HFFc6 (cell line): Measurements from ENCODE around the gene CLN5. TPM values are rescaled to one million over a fixed set of nuclear protein-coding genes. Genes with fewer than 3 reads are reported as not detected.
A peak's percentile ranks its signal among the peaks of the same experiment; 100 is the strongest.

ENCODE experiments used
- DNase-seq: peaks from one replicate; pipeline ENCODE4 v3.0.0-alpha.2; 2018
- H3K27ac Mint-ChIP-seq: 2 replicates; pipeline ENCODE4 v1.8.0; 2020; ENCODE audit warnings: mild to moderate bottlenecking, mixed read lengths
- H3K27me3 Mint-ChIP-seq: 2 replicates; pipeline ENCODE4 v1.8.0; 2021; ENCODE audit warnings: mild to moderate bottlenecking, moderate library complexity, mixed read lengths; ENCODE audit not compliant: insufficient read depth
- H3K36me3 Mint-ChIP-seq: 2 replicates; pipeline ENCODE4 v1.8.0; 2021; ENCODE audit warnings: low read depth, mixed read lengths
- H3K4me1 Mint-ChIP-seq: 2 replicates; pipeline ENCODE4 v1.8.0; 2020; ENCODE audit warnings: low read depth, mixed read lengths
- H3K4me3 Mint-ChIP-seq: 2 replicates; pipeline ENCODE4 v1.8.0; 2020; ENCODE audit warnings: mild to moderate bottlenecking, moderate library complexity, mixed read lengths
- H3K9me3 Mint-ChIP-seq: 2 replicates; pipeline ENCODE4 v1.8.0; 2020; ENCODE audit warnings: mild to moderate bottlenecking, mixed read lengths
- CTCF ChIP-seq: fragments of 200-600 bp; sonication (generic); IDR thresholded peaks from 2 replicates; pipeline ENCODE4 v1.5.0; 2021; ENCODE audit warnings: antibody characterized with exemption, mild to moderate bottlenecking
- total RNA-seq, 6 experiments: library from RNA; stranded (reverse); fragmentation: NEBNext Ultra II Directional; extraction: Animal tissue kit (Norgen Biotek cat#: 25700); gene quantifications; 2 replicates in 1 of 6; 3 replicates in 5 of 6; pipeline ENCODE4 v1.2.3, GENCODE V29; 2021

CLN5 gene
- total RNA-seq, 6 experiments from 2014 or later: 28.4 to 35.1 (median 29.8) TPM

DNA sequence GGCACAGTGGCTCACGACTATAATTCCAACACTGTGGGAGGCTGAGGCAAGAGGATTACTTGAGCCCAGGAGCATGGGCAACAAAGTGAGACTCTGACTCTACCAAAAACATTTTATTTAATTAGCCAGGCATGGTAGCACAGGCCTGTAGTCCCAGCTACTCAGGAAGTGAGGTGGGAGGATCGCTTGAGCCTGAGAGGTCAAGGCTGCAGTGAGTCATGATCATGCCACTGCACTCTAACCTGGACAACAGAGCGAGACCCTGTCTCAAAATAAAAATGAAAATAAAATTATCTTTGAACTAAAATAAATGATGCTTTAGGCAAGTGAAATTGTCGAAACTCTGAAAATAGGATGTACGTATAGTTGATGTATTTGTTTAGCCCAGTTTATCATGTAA, 8.2 kb upstream of the CLN5 start:
- TF ChIP-seq CTCF: no peak
- H3K4me1 Mint-ChIP-seq: no peaks in the 10 kb centered on the region
- no peak for DNase-seq
- H3K36me3 Mint-ChIP-seq: no peaks in the 10 kb centered on the region
- no peak overlapping the region for H3K4me3 Mint-ChIP-seq
- H3K27me3 Mint-ChIP-seq: peaks cover 30% of the 10 kb centered on the region
- no peaks in the 10 kb centered on the region for H3K9me3 Mint-ChIP-seq
- no peak overlapping the region for H3K27ac Mint-ChIP-seq

GRCh38 chr13:76991432-76991795, 467 bp upstream of the CLN5 start:
- H3K27me3 Mint-ChIP-seq: peaks cover 8% of the 10 kb centered on the region
- H3K36me3 Mint-ChIP-seq: peaks cover 7% of the 10 kb centered on the region
- H3K27ac Mint-ChIP-seq: peak overlapping the region; percentile 97
- H3K4me3 Mint-ChIP-seq: peak overlapping the region; percentile 97
- no peak for DNase-seq
- TF ChIP-seq CTCF: no peak
- peaks cover 38% of the 10 kb centered on the region for H3K4me1 Mint-ChIP-seq
- H3K9me3 Mint-ChIP-seq: no peaks in the 10 kb centered on the region

DNA sequence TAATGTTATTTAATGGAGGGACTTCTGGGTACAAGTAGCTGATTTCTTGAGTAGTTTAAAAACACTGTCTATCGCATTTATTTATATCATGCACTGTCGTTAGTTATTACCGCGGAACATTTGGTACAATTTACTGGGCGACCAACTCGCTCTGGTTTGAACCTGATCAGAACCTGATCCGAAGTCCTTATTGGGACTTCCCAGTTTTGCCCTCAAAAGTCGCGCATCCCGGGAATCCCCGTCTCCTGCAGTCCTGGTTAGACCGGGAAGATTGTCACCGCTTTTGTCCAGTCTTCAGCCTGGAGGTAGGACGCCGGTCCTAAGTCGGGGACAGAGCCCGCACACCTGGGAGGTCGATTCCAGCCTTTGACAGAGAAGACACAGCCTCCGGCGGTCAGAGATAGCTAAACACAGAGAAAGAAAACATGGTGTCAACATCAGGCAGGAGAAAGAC, 694 bp downstream of the CLN5 start:
- Mint-ChIP-seq H3K4me3 (peak overlapping the region; percentile 97), H3K4me1 (peaks cover 38% of the 10 kb centered on the region), H3K27me3 (peaks cover 5% of the 10 kb centered on the region), H3K9me3 (no peaks in the 10 kb centered on the region), H3K27ac (peak overlapping the region; percentile 97), H3K36me3 (peaks cover 12% of the 10 kb centered on the region)
- no peak for TF ChIP-seq CTCF
- DNase-seq: peak; percentile 34

GRCh38 chr13:76993021-76993420, 1.1 kb downstream of the CLN5 start:
- H3K9me3 Mint-ChIP-seq: no peaks in the 10 kb centered on the region
- peak; percentile 37 for DNase-seq
- peak overlapping the region; percentile 97 for H3K27ac Mint-ChIP-seq
- H3K4me1 Mint-ChIP-seq: peaks cover 38% of the 10 kb centered on the region
- H3K27me3 Mint-ChIP-seq: peaks cover 3% of the 10 kb centered on the region
- H3K36me3 Mint-ChIP-seq: peaks cover 12% of the 10 kb centered on the region
- H3K4me3 Mint-ChIP-seq: peak overlapping the region; percentile 97
- no peak for TF ChIP-seq CTCF

GRCh38 chr13:76993473-76993872, 1.6 kb downstream of the CLN5 start:
- H3K4me3 Mint-ChIP-seq: peak overlapping the region; percentile 97
- DNase-seq: no peak
- H3K27me3 Mint-ChIP-seq: peaks cover under 1% of the 10 kb centered on the region
- peaks cover 12% of the 10 kb centered on the region for H3K36me3 Mint-ChIP-seq
- H3K9me3 Mint-ChIP-seq: no peaks in the 10 kb centered on the region
- no peak for TF ChIP-seq CTCF
- peaks cover 38% of the 10 kb centered on the region for H3K4me1 Mint-ChIP-seq
- peak overlapping the region; percentile 97 for H3K27ac Mint-ChIP-seq

- Mint-ChIP-seq H3K27me3 (no peaks in the 10 kb centered on the region; the same call in 1 of the 2 replicates), H3K4me1 (peaks cover 38% of the 10 kb centered on the region), H3K9me3 (no peaks in the 10 kb centered on the region), H3K36me3 (peaks cover 16% of the 10 kb centered on the region), H3K4me3 (peak overlapping the region; percentile 22), H3K27ac (peak overlapping the region; percentile 30; the same call in 1 of the 2 replicates)
- no peak for DNase-seq
- no peak for TF ChIP-seq CTCF
These were observed 2.4 kb downstream of the CLN5 start for GRCh38 chr13:76994281-76994680.
